ENCODE results near the gene BCAS3. TPM values are rescaled to one million over a fixed set of nuclear protein-coding genes. Genes with fewer than 3 reads are reported as not detected.

BCAS3 gene
- total RNA-seq, 1 donor from 2014 or later = 38.1 TPM

DNA sequence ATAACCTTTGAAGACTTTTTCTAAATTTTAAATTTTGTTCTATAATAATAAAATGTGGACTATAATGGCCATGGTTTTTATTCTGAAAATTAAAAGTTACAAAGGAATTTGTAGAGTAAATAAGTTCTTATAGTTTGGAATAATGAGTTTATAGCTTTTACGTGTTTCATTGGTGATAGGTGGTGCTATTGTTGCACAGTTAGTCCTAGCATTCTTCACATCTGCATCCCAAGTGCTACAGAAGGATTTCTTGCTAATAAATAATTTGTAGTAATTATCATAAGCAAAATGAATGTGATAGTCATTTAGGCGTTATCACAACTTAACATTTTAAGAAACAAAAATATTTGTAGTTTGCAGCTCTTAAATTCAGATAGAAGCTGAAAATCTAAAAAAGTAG is 67.9 kb downstream of the BCAS3 start:
- Mint-ChIP-seq H3K27me3 (ENCODE audit: unreplicated experiment) (peaks cover 4% of the 10 kb centered on the region), H3K36me3 (ENCODE audit: low read depth, unreplicated experiment) (no peaks in the 10 kb centered on the region), H3K4me3 (ENCODE audit: unreplicated experiment) (no peak overlapping the region), H3K27ac (ENCODE audit: unreplicated experiment) (no peak overlapping the region), H3K4me1 (ENCODE audit: unreplicated experiment) (peaks cover 17% of the 10 kb centered on the region), H3K9me3 (ENCODE audit: unreplicated experiment) (no peaks in the 10 kb centered on the region)
- DNase-seq (ENCODE audit: low spot score) = no peak
- no peak for TF ChIP-seq CTCF (IDR thresholded peaks at IDR 0.05; ENCODE audit: unreplicated experiment)

- no peak for DNase-seq (ENCODE audit: low spot score)
- Mint-ChIP-seq H3K27ac (ENCODE audit: unreplicated experiment) (no peak overlapping the region), H3K4me1 (ENCODE audit: unreplicated experiment) (peaks cover 17% of the 10 kb centered on the region), H3K9me3 (ENCODE audit: unreplicated experiment) (no peaks in the 10 kb centered on the region), H3K36me3 (ENCODE audit: low read depth, unreplicated experiment) (no peaks in the 10 kb centered on the region), H3K4me3 (ENCODE audit: unreplicated experiment) (no peak overlapping the region), H3K27me3 (ENCODE audit: unreplicated experiment) (peaks cover 4% of the 10 kb centered on the region)
- no peak for TF ChIP-seq CTCF (IDR thresholded peaks at IDR 0.05; ENCODE audit: unreplicated experiment)
Observed at GRCh38 chr17:60747069-60747808, 69.6 kb downstream of the BCAS3 start.

GRCh38 chr17:60748204-60748603 is 70.6 kb downstream of the BCAS3 start:
- TF ChIP-seq CTCF (IDR thresholded peaks at IDR 0.05; ENCODE audit: unreplicated experiment) = no peak
- H3K27ac Mint-ChIP-seq (ENCODE audit: unreplicated experiment) = no peak overlapping the region
- DNase-seq (ENCODE audit: low spot score) = no peak
- H3K4me1 Mint-ChIP-seq (ENCODE audit: unreplicated experiment) = peaks cover 17% of the 10 kb centered on the region
- peaks cover 4% of the 10 kb centered on the region for H3K27me3 Mint-ChIP-seq (ENCODE audit: unreplicated experiment)
- no peaks in the 10 kb centered on the region for H3K36me3 Mint-ChIP-seq (ENCODE audit: low read depth, unreplicated experiment)
- H3K9me3 Mint-ChIP-seq (ENCODE audit: unreplicated experiment) = no peaks in the 10 kb centered on the region
- no peak overlapping the region for H3K4me3 Mint-ChIP-seq (ENCODE audit: unreplicated experiment)

DNA sequence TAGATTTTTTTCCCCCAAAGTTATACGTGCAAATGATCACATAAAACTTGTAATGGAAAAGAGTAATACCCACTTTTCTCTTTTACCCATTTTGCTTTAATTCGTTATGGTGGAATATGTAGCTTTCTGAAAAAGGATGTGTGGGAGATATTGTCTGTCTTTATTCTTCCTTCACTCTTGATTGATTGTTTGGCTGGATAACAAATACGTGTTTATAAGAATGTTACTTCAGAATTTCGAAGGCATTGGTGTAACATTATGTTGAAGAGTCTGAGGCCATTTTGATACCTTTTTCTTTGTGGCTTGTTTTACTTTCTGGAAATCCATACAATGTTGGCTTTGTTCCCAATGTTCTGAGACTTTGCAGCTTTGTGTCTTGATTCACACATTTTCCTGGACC is 71.4 kb downstream of the BCAS3 start:
- DNase-seq (ENCODE audit: low spot score) = no peak
- Mint-ChIP-seq H3K4me3 (ENCODE audit: unreplicated experiment) (no peak overlapping the region), H3K9me3 (ENCODE audit: unreplicated experiment) (no peaks in the 10 kb centered on the region), H3K36me3 (ENCODE audit: low read depth, unreplicated experiment) (no peaks in the 10 kb centered on the region), H3K27ac (ENCODE audit: unreplicated experiment) (no peak overlapping the region), H3K27me3 (ENCODE audit: unreplicated experiment) (peaks cover 4% of the 10 kb centered on the region), H3K4me1 (ENCODE audit: unreplicated experiment) (peaks cover 12% of the 10 kb centered on the region)
- no peak for TF ChIP-seq CTCF (IDR thresholded peaks at IDR 0.05; ENCODE audit: unreplicated experiment)

GRCh38 chr17:60749708-60750107 is 72.1 kb downstream of the BCAS3 start:
- no peak overlapping the region for H3K27ac Mint-ChIP-seq (ENCODE audit: unreplicated experiment)
- H3K36me3 Mint-ChIP-seq (ENCODE audit: low read depth, unreplicated experiment) = no peaks in the 10 kb centered on the region
- H3K27me3 Mint-ChIP-seq (ENCODE audit: unreplicated experiment) = peaks cover 4% of the 10 kb centered on the region
- H3K4me1 Mint-ChIP-seq (ENCODE audit: unreplicated experiment) = peaks cover 8% of the 10 kb centered on the region
- H3K9me3 Mint-ChIP-seq (ENCODE audit: unreplicated experiment) = no peaks in the 10 kb centered on the region
- no peak for TF ChIP-seq CTCF (IDR thresholded peaks at IDR 0.05; ENCODE audit: unreplicated experiment)
- no peak overlapping the region for H3K4me3 Mint-ChIP-seq (ENCODE audit: unreplicated experiment)
- DNase-seq (ENCODE audit: low spot score) = no peak
